ENCODE results near the gene SLC30A1.
"Not testable (repeated sequence)": the region's sequence is repeated elsewhere in the genome, so short reads cannot be mapped to it uniquely, and the experiment has no call there.

The SLC30A1 gene

GRCh38 chr1:211541720-211542477, 37.1 kb downstream of the SLC30A1 start:
- DNase-seq, result no peak

- no peak for DNase-seq
Observed at GRCh38 chr1:211541278-211541677, 37.7 kb downstream of the SLC30A1 start.

DNA sequence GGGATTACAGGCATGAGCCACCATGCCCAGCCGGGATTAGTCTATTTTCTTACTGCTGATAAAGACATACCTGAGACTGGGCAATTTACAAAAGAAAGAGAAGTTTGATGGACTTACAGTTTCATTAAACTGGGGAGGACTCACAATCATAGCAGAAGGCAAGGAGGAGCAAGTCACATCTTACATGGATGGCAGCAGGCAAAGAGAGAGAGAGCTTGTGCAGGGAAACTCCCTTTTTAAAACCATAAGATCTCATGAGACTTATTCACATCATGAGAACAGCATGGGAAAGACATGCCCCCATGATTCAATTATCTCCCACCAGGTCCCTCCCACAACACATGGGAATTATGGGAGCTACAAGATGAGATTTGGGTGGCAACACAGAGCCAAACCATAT, 38.1 kb downstream of the SLC30A1 start:
- not testable (repeated sequence) for DNase-seq

DNA sequence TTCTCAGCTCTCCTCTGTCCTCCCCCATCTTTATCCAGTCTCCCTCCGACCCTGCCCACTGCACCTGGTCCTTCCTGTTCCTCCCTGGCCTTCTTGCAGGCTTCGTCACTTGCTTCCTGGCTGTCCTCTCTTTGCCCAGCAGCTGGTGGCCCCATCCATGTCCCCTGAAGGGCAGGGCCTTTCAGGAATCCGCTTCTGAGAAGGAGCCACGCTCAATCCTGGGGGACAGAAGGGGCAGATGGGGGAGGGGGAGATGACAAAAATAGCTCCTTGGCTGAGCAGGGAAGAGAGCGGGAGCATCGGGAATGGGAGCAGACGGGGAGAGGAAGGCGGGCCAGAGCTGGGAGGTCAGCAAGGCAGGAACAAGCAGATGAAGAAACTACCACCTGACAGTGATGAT, 40.7 kb downstream of the SLC30A1 start:
- DNase-seq, result no peak

GRCh38 chr1:211537253-211537652, 41.7 kb downstream of the SLC30A1 start:
- no peak for DNase-seq

GRCh38 chr1:211536606-211537005, 42.4 kb downstream of the SLC30A1 start:
- DNase-seq, result no peak

DNA sequence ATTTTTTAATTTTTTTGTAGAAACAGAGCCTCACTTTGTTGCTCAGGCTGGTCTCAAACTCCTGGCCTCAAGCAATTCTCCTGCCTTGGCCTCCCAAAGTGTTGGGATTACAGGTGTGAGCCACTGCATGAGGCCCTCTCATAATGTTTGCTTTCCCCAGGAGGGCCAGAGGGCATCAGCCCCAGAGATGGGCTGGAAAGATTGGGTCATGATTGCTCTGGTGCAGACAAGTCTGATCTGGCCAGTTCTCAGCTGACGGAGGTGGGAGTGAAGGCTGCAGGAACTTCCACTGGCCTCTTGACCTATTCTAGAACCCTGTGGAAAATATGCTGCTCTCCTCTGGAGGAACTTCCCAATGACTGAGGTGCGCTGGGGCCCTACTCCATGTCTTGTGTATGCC, 43.6 kb downstream of the SLC30A1 start:
- no peak for DNase-seq

- DNase-seq, result no peak
Observed at GRCh38 chr1:211534545-211535291, 44.2 kb downstream of the SLC30A1 start.

DNA sequence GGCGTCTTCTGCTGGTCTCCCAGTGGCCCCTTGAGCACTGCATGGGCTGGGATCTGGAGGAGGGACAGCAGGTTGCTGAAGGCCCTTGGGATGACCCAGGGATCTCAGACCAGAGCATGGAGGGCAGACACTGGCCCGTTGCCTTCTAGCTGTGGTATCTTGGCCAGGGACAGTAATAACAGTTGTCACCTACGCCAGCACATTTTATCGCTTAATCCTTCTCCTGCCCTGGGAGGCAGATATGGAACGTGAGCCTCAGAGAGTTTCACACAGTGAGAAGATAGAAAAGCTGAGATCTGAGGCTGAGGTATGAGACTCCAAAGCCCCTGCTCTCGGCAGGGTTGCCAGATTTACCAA, 46.9 kb downstream of the SLC30A1 start:
- DNase-seq, result no peak

- DNase-seq, result no peak
Observed at GRCh38 chr1:211531194-211532087, 47.5 kb downstream of the SLC30A1 start.

DNA sequence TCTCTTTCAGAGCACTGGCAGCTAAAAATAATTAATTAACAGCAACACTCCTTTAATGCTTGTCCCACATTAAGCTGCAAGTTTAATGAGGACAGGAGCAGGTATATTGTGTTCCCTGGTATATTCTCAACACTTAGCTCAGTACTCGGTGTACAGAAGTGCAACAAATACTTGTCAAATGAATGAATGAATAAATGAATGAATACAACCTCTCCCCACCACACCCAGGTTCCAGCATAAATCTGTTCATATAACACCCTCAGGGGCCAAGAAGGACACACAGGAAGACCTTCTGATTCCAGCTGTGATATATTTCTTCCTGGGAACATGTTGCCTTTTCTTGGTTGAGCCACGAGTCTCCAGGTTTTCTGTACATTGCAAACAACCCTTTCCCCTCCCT, 48.9 kb downstream of the SLC30A1 start:
- no peak for DNase-seq

DNA sequence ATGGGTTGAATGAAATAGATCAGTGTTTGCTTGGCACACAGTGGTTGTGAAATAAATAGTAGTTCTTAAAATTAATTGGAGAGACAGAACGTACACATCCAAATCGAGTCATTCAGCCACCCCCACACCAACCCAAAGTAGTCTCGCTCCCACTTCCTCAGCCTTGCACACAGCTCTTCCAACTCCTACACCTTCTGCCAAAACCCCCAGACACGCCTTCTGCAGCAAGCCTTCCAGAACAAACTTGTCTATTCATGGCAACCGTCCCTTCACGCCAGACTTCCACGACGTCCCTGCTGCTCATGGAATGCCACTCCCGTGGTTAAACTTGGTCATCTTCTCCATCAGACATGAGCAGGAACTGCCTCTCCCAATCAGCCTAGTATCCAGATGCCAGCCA, 49.5 kb downstream of the SLC30A1 start:
- DNase-seq, result no peak

DNA sequence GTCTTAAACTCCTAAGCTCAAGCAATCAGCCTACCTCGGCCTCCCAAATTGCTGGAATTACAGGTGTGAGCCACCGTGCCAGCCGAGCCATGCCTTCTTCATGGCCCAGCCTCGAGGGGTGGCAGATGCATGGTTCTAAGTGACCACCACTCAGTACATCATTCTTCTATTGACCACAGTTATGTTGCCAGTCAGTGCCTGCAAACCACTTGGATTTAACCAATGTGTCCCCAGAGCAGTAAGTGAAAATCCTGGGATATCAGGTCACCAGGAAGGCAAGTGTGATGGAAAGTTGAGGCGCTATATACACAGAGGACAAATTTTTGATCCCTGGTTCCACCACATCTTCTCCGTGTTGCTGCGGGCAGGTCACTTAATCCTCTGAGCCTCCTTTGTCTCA, 50.0 kb downstream of the SLC30A1 start:
- DNase-seq, result no peak

DNA sequence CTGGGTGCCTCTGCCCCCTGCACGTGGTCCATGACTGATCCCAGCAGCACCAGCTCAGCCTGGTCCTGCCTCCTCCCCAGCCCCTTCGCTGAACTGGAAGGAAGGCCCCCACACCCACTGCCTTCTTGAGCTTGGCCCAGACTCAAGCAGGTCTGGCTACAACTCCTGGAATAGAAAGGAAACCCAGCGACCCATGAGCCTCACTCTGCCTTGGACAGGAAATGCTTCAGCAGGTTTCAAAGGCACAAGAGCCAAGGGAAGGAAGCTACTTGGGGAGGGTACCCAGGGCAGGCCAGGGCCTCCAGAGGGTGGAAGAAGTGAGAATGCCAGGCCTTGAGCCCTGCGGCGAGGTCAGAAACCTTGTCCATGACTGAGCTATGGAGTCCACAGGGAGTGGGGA, 51.1 kb downstream of the SLC30A1 start:
- DNase-seq, result no peak

- DNase-seq, result no peak
Observed at GRCh38 chr1:211527006-211527405, 52.0 kb downstream of the SLC30A1 start.

DNA sequence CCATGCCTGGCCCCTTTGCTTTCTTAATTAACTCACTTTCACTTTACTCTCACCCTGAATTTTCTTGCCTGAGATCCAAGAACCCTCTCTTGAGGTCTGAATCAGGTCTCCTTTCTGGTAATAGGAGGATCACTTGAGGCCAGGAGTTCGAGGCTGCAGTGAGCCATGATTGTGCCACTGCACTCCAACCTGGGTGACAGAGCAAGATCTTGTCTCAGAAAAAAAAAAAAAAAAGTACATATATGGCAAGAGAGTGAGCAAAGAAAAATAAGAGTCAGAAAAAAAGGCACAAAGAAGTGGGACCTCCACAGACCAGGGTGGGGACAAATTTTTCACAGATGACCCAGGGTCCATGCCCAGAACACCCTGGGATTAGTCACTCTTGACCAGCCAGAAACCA, 52.9 kb downstream of the SLC30A1 start:
- no peak for DNase-seq

DNA sequence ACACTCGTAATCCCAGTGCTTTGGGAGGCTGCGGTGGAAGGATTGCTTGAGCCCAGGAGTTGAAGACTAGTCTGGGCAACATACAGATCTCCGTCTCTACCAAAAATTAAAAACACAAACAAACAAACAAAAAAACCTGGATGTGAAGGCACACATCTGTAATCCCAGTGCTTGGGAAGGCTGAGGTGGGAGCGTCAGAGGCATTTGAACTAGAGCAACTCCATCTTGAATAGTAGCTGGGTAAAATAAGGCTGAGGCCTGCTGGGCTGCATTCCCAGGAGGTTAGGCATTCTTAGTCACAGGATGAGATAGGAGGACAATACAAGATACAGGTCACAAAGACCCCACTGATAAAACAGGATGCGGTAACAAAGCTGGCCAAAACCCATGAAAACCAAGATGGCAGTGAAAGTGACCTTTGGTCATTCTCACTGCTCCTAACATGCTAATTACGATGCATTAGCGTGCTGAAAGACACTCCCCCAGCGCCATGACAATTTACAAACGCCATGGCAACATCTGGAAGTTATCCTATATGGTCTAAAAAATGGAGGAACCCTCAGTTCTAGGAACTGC, 53.8 kb downstream of the SLC30A1 start:
- DNase-seq, result no peak

DNA sequence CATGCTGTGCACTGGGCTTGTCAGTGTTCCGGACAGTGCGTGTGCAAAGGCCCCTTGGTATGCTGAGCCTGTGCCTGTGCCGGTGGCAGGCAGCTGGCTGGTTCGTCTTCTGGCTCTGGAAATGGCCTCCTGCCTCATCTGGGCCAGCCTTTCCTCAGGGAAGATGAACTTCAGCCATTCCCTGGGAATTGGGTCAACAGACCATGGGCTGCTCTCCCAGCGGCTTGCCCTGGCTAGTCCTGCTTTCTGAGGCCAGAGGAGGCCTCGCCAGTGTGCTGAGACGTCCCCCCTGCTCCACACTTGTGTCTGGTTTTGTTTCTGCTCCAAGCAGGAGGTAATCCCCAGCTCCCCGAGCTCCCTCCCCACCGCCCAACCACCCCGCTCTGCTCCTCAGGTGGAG, 54.4 kb downstream of the SLC30A1 start:
- no peak for DNase-seq

DNA sequence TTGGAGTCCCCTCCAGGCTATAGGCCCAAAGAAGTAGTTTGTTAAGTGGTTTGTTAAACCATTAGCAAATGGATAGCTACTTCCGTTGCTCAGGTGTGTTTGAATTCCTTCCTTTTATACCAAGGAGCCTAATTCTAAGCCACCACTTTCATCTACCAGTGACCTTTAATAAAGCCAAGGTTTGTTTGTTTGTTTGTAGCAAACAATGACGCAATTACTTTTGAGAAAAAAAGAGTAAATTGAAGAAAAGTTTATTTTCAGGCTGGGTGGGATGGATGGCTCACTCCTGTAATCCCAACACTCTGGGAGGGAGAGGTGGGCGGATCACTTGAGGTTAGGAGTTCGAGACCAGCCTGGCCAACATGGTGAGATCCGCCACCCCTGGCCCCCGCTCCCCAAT, 56.2 kb downstream of the SLC30A1 start:
- no peak for DNase-seq
